Testis (tissue), 2 donors: ENCODE data around the gene STX1A.

Experiments
- CTCF ChIP-seq, 3 experiments: fragments of 450-650 bp in 2 of 3; fragments of 200-600 bp in 1 of 3; sonication (generic) in 1 of 3; IDR thresholded peaks; one replicate each; pipeline ENCODE4 v1.5.1; 2016 to 2019; ENCODE audit warnings: antibody characterized with exemption in 3 of 3, mild to moderate bottlenecking in 2 of 3, moderate library complexity in 1 of 3
- POLR2A ChIP-seq: fragments of 450-650 bp; IDR thresholded peaks from one replicate; pipeline ENCODE4 v1.6.1; 2017; ENCODE audit warnings: antibody characterized with exemption, mild to moderate bottlenecking, moderate library complexity

- TF ChIP-seq CTCF (IDR thresholded peaks at IDR 0.05) (no peak), POLR2A (no peak)
These were observed at the start of gene STX1A for GRCh38 chr7:73718905-73719805.
